Measurements from ENCODE around the gene CALHM6.

The CALHM6 gene

DNA sequence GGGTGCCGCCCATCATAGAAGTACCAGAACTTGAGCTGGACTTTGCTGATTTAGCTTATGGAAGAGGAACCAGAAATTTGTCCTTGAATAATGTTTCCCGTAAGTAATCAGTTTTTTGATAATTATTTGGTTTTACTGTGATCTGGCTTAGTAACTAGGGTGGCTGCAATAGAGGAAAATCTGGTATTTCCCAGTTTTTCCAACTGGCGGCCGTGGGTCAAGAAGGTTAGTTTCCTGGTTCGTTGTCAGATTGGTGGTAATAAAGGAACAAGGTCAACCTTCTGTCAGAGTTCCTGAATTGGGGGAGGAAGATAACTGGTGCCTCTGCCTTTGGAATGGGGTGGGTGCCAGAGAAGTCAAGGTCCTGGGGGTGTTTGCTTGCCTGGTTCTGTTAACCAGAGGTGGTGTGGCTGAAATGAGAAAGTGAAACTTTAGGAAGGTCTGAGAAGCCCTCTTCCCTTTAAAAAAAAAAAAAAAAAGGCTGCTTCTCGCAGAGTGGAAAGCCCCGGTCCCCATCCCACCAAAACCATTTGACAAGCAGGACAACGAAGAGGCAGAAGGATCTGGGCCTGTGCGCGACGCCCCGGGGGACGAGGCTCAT is at the start of gene CALHM6:
CALHM6 (plus strand) TSS at position 45 of the 601 bp plus-strand sequence; CDS start at position 600, 555 bp downstream.
- DNase-seq (ENCODE audit: low read depth, low spot score): no peak

DNA sequence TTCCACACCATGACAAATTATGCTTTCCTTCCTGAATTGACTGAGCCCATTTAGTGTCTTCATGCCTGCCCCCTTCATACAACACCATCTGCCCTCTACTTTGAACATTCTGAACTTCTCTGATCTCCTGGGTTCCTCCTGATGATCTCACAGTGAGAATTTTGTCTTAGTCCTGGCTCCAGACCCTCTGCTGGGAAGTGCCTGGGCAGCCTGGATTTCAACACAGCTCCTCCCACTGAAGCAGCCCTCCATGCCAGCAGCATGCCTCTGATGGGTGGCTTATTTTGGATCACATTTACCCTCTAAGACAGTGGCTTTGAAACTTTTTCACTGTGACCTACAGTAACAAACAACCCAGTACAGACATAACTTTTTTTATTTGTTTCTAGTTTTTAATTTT is 48.9 kb upstream of the CALHM6 start:
- no peak for DNase-seq (ENCODE audit: low read depth, low spot score)

GRCh38 chr6:116413357-116413756 is 47.8 kb upstream of the CALHM6 start:
- DNase-seq (ENCODE audit: low read depth, low spot score): no peak

DNA sequence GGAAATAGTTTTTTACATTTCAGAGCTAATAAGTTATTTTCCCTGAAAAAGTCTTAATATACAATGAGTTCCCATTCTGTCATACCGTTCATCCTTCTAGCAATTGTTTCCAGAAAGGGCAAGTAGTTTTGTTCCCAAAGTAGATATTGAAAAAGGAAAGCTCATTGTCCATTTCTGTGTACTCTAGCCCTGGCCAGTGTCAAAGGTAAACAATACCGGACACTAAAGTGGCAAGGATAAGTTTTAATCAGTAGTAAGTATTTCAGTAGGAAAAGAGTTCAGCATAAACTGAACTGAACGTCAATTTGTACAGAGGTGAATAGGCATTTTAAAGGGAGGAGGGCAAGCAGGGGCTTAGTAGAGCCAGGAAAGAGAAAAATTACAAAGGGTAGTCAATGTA is 43.5 kb upstream of the CALHM6 start:
- no peak for DNase-seq (ENCODE audit: low read depth, low spot score)

DNA sequence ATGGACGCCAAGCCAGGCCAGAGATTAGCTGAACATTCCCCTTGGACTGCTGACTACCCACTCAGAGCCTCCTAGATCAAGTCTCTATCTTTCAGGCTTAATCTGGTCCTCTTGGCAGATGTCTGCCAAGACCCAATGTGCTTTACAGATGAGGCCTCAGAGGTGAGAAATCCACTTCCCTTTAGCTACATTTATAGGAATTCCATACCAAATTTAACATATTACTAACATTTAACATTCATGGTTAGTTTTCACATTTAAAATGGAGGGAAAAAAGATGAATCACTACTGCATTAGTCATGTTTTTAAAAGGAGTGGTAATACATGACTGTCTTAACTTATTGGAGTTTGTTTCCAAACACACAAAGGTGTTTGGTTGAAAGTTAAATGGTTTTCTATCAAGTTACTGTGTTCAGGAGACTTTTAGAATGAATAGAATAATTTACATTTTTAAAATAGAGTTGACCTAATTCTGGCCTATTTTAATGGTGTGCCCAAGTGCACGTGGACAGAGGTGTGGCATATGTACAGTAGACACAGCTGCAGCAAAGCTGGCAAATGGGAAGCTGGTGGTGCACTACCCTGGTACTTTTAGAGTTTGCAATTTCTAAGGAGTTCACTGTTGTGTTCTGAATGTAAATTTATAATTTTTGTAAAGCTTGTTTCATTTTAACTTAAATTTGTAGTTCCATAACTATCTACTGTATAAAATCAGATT is 41.9 kb upstream of the CALHM6 start:
- no peak for DNase-seq (ENCODE audit: low read depth, low spot score)

DNA sequence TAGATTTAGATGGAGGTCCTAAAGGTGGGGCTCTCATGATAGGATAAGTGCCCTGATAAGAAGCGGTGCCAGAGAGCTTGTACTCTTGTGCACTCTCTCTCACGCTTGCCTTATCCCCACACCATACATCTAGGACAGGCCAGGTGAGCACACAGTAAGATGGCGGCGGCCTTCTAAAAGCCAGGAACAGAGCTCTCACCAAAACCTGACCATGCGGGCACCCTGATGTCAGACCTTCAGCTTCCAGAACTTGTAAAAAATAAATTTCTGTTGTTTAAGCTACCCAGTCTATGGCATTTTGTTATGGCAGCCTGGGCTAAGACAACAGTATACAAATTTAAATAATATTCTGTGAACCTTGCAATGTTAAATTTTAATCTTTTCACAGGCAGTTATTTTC is 40.8 kb upstream of the CALHM6 start:
- no peak for DNase-seq (ENCODE audit: low read depth, low spot score)

DNA sequence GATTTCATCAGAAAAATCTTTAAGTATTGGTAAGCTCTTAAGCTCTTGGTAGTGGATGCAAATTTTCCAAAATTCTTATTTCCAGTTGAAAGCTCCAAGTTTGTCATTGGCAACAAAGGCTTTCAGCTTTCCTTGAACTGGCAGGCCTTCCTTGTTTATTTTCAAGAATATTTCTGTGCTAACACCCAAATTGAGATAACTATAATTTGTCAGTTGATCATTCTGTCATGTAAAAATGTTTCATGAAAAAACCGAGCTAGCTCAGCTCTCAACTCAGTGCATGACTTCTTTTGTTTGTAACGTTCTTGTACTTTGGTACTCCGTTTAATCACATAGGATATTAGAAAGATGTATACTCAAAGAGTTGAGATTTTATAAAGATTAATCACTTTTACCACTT is 38.9 kb upstream of the CALHM6 start:
- DNase-seq (ENCODE audit: low read depth, low spot score): no peak

GRCh38 chr6:116424001-116424400 is 37.2 kb upstream of the CALHM6 start:
- no peak for DNase-seq (ENCODE audit: low read depth, low spot score)

DNA sequence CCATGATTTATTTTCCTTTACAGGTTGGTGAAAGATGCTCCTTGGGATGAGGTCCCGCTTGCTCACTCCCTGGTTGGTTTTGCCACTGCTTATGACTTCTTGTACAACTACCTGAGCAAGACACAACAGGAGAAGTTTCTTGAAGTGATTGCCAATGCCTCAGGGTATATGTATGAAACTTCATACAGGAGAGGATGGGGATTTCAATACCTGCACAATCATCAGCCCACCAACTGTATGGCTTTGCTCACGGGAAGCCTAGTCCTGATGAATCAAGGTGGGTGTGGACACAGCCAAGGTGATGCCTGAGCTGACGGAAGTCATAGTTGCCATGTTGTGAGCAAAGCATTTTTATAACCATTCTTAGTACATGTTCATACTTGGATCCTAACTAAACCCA is 34.6 kb upstream of the CALHM6 start:
- no peak for DNase-seq (ENCODE audit: low read depth, low spot score)

DNA sequence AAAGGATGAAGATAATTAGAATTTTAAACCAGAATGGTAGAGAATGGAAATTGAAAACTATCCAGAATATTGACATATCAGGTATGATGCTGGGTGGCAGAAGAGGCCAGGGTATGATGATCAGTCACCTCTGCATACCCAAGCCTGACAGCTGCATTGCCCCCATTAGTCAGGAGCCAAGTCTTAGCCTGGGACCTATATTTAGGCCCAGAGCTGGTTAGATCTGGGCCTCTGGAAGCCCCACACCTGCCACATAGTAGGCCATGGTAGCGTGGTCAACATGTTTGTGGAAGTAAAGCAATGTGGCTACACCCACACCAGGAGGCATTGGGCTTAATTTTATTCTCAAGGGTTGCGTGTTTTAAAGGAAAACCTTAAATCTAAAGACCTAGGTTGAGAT is 32.1 kb upstream of the CALHM6 start:
- no peak for DNase-seq (ENCODE audit: low read depth, low spot score)

GRCh38 chr6:116430860-116431259 is 30.3 kb upstream of the CALHM6 start:
- DNase-seq (ENCODE audit: low read depth, low spot score): no peak

DNA sequence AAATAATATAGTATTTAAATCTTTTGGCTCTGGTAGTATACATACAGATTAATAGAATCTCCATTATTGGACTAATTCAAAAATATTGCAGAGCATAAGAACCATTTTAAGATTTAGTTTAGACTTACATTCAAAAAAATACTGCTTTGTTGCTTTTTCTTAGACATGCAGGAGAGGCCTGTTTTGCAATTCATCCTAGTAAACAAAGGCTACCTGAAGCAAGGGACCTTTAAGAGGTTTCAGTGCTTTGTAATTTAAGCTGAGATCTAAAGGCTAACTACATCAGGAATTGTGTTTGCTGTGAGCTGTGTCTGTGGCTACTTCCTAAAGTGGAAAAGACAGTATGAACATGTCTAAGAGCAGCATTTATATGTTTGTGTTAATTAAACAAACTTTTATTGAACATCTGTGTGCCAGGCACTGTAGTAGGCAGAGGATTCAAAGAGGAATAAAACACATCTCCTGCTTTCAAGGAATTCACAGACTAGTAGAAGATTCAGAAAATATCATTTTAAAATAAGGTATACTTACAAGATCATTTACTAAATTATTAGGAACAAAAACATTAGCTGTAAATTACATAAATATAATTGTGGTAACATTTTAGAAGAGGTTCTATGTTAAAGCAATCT is 29.1 kb upstream of the CALHM6 start:
- DNase-seq (ENCODE audit: low read depth, low spot score): no peak

GRCh38 chr6:116433206-116433712 is 27.9 kb upstream of the CALHM6 start:
- no peak for DNase-seq (ENCODE audit: low read depth, low spot score)

DNA sequence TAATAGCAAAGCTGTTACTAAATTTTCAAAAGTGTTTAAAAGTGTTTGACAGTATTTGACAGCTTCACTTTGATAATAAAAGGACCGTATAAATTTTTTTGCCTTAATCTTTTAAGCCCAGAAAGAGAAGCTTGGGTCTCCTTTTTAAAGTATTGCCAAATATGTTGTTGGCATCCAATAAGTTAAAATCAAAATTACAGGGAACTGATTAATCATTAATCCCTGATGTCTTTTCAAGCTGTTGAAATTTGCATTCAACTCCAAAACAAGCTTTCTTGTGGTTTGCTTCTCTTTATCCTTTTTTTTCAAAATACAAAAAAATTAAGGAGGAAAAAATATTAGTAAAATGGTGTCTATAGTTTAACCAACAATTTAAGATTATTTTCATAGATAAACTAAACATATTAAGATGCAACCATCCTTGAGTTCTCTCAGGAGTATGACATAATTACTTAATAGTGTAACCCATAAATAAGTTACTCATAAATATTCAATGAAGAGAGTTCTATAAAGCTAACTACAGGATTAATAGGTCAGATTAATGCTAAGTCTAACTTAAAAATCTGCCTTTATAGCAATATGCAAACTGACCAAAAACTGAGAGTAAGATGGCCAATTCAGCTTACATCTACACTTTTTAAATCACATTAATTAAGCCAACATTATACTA is 27.0 kb upstream of the CALHM6 start:
- DNase-seq (ENCODE audit: low read depth, low spot score): no peak

DNA sequence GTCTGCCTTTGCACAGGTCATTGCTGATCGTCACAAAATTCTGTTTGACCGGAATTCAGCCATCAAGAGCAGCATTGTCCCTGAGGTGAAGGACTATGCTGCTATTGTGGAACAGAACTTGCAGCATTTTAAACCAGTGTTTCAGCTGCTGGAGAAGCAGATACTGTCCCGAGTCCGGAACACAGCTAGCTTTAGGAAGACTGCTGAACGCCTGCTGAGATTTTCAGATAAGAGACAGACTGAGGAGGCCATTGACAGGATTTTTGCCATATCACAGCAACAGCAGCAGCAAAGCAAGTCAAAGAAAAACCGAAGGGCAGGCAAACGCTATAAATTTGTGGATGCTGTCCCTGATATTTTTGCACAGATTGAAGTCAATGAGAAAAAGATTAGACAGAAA is 24.6 kb upstream of the CALHM6 start:
- DNase-seq (ENCODE audit: low read depth, low spot score): no peak

DNA sequence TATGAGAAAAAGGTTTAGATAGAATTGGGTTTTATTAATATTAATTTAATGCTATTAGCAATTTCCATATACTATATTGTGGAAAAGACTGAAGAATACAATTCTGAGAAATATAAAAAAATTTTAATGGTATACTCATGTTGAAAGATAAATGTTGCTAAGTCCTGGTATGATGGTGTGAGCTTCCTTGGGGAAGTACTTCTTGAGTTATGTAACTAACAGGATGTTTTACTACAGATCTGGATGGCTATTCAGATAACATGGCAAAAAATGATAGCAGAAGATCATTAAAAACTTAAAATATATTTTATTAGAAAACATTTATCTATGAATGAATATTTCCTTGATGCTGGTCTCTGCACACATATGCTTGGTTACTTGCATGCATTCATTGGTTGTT is 23.5 kb upstream of the CALHM6 start:
- DNase-seq (ENCODE audit: low read depth, low spot score): no peak

DNA sequence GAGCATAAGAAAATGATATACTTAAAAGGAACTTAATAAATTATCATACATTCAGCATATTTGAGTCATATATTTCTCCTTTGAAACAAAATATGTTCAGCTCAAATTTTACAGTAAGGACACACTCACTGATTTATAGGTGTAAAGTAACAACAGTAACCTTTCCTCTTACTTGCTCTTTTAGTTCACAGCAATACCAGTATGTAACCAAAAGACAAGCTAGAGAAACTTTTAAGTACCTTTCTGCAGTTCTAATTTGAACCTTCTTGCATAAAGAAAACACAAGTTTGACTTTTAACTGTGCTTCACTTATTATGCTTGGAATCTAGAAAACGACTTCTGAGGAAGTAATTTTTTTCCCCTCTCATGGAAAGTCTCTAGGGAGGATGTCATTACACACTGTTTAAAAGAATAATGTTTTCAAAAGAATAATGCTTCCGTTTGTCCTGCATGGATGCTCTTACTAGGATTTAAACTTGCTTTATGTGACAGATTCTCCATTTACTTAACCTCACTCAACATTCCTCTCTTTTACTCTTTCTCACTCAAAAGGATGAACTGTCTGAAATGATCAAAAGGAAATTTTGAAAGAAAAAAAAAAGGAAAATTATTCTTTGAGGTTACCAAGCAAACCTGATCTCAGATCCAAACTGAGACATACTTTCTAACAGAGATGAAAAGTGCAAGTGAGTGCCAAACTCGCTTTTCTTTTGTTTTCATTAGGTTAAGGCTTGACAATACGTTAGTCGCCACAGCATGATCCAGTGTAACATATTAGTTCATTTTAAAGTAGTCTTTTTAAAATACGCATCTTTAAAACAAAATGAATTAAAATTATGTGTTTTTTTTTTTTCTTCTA is 22.4 kb upstream of the CALHM6 start:
- no peak for DNase-seq (ENCODE audit: low read depth, low spot score)

GRCh38 chr6:116439522-116440051 is 21.6 kb upstream of the CALHM6 start:
- DNase-seq (ENCODE audit: low read depth, low spot score): no peak

DNA sequence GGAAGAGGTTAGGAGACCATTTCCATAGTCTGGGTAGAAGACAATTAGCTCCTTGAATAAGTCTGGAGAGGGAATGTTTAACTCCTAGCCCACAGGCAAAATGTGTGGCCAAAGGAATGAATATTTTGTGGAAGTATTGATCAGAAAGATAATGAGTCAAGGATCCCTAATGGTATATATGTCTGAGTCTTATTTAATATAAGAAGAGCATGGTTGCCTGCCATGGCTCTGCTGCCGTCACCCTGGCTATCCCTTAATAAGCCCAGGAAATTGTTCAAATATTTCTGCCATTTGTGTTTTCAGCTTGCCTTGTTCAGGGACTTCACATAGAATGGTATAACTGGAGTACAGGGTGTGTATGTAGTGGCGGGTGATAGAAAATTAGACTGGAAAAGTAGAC is 18.1 kb upstream of the CALHM6 start:
- no peak for DNase-seq (ENCODE audit: low read depth, low spot score)

GRCh38 chr6:116444092-116444491 is 17.1 kb upstream of the CALHM6 start:
- DNase-seq (ENCODE audit: low read depth, low spot score): no peak

- DNase-seq (ENCODE audit: low read depth, low spot score): no peak
Observed at GRCh38 chr6:116444575-116444974, 16.6 kb upstream of the CALHM6 start.

All from activated naive CD8-positive, alpha-beta T cell treated with anti-CD3 and anti-CD28 coated beads, Interleukin-2, amount 50 U/mL, for 16 hours (primary cell).